DND-41 (cell line): ENCODE measurements around the gene TSHZ3.

ENCODE experiments used
- EZH2 ChIP-seq: IDR thresholded peaks from 3 replicates; pipeline ENCODE4 v1.6.1; 2012; ENCODE audit warnings: borderline replicate concordance, low read depth, mild to moderate bottlenecking, moderate library complexity, low read length, inconsistent platforms; ENCODE audit not compliant: severe bottlenecking
- TF ChIP-seq, protein P1 (sequence below): IDR thresholded peaks from 2 replicates; pipeline ENCODE4 v1.5.1; 2012; ENCODE audit warnings: borderline replicate concordance, low read length, moderate library complexity, mild to moderate bottlenecking; ENCODE audit not compliant: poor library complexity, severe bottlenecking; ENCODE audit errors: extremely low read depth

DNA sequence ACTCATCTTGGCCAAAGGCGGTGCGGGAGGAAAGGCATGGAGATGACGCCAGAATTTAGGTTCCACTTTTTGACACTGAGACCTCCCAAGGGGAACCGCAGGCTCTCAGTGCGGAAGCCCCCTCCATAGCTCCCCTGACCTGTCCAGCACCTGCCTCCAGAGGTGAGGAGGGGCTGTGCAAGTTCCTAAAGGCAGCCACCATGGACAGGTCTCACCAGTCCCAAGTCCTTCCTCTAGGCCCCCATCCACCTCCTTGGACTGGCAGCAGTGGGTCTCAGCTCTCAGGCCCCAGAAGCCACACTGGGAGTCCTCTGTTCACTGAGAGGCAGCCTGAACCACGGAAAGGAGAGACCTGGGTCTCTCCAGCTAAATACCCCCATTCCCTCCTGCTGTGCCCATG lies 31.6 kb upstream of the TSHZ3 start:
- TF ChIP-seq, protein P1, sequence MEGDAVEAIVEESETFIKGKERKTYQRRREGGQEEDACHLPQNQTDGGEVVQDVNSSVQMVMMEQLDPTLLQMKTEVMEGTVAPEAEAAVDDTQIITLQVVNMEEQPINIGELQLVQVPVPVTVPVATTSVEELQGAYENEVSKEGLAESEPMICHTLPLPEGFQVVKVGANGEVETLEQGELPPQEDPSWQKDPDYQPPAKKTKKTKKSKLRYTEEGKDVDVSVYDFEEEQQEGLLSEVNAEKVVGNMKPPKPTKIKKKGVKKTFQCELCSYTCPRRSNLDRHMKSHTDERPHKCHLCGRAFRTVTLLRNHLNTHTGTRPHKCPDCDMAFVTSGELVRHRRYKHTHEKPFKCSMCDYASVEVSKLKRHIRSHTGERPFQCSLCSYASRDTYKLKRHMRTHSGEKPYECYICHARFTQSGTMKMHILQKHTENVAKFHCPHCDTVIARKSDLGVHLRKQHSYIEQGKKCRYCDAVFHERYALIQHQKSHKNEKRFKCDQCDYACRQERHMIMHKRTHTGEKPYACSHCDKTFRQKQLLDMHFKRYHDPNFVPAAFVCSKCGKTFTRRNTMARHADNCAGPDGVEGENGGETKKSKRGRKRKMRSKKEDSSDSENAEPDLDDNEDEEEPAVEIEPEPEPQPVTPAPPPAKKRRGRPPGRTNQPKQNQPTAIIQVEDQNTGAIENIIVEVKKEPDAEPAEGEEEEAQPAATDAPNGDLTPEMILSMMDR, result no peak
- TF ChIP-seq EZH2, result no peak
